ENCODE data around the gene MBIP.

The MBIP gene

DNA sequence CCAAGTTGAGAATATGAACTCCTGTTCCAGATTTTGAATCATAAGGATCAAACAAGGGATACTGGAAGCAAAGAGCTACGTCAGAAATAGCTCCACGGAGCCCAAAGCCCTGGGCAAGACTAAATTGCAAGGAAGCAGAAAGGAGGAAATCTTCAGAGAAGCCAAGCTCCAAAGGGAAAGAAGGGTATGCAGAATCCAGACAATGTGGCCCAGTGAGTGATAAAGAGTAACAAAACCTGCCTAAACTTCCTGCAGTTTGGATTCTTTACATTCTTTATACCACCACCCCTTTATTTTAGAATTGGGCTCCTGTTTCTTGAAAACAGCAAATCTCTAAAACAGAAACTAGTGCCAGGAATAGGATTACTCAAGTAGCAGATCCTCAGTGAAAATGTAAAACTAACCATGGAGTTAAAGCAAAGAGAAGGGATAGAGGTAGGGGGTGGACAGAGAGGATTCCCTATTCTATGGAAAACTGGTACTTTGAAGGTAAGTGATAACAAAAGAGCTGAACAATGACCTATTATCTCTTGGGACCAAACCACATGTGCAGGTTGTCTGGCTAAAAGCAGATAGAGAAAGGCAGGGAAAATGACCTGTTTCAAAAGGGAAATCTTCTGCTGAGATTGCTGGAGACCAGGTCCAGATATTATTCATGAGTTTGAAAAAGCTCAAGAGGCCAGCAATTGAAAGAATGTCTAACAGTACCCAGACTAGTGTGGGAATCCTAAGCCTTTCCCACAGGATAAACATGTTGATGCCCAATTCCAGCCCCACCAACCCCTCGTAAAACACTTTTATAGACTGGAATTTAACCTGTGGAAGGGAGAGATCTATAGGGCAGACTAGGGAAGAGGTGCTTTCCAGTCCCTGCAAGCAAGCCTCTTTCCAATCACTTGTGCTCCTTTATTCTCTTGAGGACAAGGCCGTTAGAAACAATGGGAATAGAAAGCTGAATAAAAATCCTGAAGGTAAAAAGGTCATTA lies 24.5 kb downstream of the MBIP start:
- TF ChIP-seq POLR2A (IDR thresholded peaks at IDR 0.05; ENCODE audit: low read length) (no peak), GATA1 (IDR thresholded peaks at IDR 0.05; ENCODE audit: low read depth, low read length) (no peak)
- DNase-seq, result no peak

- no peak for DNase-seq
- TF ChIP-seq POLR2A (IDR thresholded peaks at IDR 0.05; ENCODE audit: low read length), result no peak
Measured at GRCh38 chr14:36294543-36294942, 25.9 kb downstream of the MBIP start.

GRCh38 chr14:36293824-36294223 lies 26.6 kb downstream of the MBIP start:
- DNase-seq, result no peak
- TF ChIP-seq POLR2A (IDR thresholded peaks at IDR 0.05; ENCODE audit: low read length) (no peak), GATA1 (IDR thresholded peaks at IDR 0.05; ENCODE audit: low read depth, low read length) (no peak)

GRCh38 chr14:36289954-36290353 lies 30.5 kb downstream of the MBIP start:
- DNase-seq, result no peak
- no peak for TF ChIP-seq POLR2A (IDR thresholded peaks at IDR 0.05; ENCODE audit: low read length)
- TF ChIP-seq GATA1 (IDR thresholded peaks at IDR 0.05; ENCODE audit: low read depth, low read length), result no peak

GRCh38 chr14:36288496-36288895 lies 31.9 kb downstream of the MBIP start:
- TF ChIP-seq GATA1 (IDR thresholded peaks at IDR 0.05; ENCODE audit: low read depth, low read length) (no peak), POLR2A (IDR thresholded peaks at IDR 0.05; ENCODE audit: low read length) (no peak)
- no peak for DNase-seq

- TF ChIP-seq POLR2A (IDR thresholded peaks at IDR 0.05; ENCODE audit: low read length), result no peak
- TF ChIP-seq GATA1 (IDR thresholded peaks at IDR 0.05; ENCODE audit: low read depth, low read length), result no peak
- no peak for DNase-seq
Measured at GRCh38 chr14:36284971-36285595, 35.4 kb downstream of the MBIP start.

DNA sequence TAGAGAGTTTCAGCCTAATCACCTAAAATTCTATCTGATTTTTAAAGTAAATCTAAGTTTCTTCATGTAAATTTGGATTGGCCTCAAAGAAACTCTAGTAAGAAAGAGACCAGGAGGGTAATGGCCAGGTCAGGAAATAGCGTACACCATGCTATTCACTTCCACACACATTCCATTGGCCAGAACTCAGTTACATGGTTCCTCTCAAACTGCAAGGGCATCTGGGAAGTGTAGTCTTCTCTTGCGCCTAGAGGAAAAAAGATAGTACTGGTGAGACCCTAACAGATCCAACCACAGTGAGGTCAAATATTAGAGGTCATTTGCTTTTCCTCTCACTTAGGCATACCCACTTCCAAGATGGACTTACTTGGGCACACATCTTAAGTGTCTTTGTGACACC lies 39.1 kb downstream of the MBIP start:
- TF ChIP-seq POLR2A (IDR thresholded peaks at IDR 0.05; ENCODE audit: low read length) (no peak), GATA1 (IDR thresholded peaks at IDR 0.05; ENCODE audit: low read depth, low read length) (no peak)
- DNase-seq, result no peak

DNA sequence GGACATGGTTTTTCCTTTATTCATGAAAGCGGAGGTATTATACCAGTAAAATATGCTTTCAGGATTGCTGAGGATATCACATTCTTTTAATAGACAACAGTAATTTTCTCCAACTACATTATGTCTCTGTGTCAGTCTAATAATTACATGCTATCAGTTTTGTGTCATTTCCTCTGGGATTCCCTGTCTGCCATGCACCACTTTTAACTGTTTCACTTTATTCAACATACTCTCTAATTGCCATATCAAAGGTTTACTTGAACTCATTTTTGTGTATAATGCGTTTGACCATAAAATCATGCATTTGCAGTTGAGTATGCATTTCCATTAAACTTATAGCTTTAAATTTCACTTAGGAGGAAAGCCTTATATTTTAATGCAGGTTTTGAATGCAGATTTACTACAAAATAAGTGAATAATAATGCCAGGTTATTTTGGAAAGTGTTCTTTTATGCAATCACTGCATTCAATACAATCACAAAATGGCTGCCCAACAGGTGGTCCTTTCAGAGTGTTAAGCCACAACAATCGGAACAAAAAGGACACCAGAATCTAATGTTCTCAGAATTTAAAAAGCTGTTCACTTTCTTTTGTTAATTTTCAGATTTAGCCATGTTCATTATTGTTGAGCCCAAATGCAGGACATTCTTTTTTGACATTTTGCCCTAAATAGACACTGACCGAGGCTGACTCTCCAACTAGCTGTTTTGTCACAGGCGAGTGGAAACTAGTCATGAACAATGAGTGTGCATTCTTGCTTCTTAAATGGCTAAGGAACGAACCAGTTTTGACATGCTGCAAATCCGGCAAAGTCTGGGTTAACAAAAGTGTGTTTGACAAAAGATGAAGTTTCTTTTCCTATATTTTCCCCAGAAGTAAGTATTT lies 40.9 kb downstream of the MBIP start:
- TF ChIP-seq GATA1 (IDR thresholded peaks at IDR 0.05; ENCODE audit: low read depth, low read length) (no peak), POLR2A (IDR thresholded peaks at IDR 0.05; ENCODE audit: low read length) (no peak)
- DNase-seq, result no peak

- DNase-seq, result no peak
- no peak for TF ChIP-seq POLR2A (IDR thresholded peaks at IDR 0.05; ENCODE audit: low read length)
- no peak for TF ChIP-seq GATA1 (IDR thresholded peaks at IDR 0.05; ENCODE audit: low read depth, low read length)
Measured at GRCh38 chr14:36275741-36276140, 44.7 kb downstream of the MBIP start.

DNA sequence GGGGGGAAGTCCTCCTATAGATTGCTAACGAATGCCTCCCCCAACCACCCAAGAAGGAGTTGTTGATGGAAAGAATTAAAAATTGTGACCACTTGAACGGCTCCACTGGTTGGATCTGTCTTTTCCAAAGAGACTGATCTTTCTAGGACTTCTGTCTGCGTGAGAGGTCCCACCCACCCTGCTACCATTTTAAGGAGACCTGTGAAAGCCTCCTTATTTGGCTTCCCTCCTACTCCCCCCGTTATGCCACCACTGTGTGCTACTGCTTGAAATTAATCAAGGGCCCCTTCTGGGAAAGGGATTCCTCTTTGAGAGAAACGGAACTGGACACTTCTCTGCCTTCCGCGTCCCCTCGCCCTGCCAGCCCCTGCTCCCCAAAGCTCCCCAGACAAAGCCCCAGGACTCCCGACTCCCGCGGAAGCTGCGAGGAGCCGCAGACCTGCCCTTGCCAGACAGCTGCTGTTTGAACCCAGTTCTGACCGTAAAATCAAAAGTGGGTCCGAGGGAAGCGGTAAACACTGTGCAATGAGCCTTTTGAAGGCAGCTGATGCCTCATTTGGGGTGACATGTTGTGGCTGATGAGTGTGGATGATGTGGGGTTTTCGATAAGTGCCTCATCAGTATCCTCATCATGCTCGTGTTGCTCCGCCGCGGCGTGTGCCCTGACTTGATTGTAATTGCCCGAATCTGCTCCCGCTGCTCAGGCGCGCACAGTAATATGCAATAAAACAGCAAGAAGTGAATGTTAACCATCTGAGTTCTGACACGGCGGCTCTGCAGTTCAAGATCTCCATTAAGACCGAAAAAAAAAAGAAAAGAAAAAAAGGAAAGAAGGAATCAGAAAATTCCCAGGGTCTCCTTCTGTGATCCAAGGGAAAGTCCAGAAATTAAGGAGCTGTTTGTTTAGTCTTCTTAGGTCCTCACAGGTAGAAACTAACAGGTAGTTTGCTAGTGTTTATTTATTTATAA lies 48.2 kb downstream of the MBIP start:
- TF ChIP-seq POLR2A (IDR thresholded peaks at IDR 0.05; ENCODE audit: low read length) (no peak), GATA1 (IDR thresholded peaks at IDR 0.05; ENCODE audit: low read depth, low read length) (no peak)
- no peak for DNase-seq

GRCh38 chr14:36271222-36271621 lies 49.2 kb downstream of the MBIP start:
- TF ChIP-seq GATA1 (IDR thresholded peaks at IDR 0.05; ENCODE audit: low read depth, low read length), result no peak
- TF ChIP-seq POLR2A (IDR thresholded peaks at IDR 0.05; ENCODE audit: low read length), result no peak
- DNase-seq, result no peak

GRCh38 chr14:36270191-36270590 lies 50.2 kb downstream of the MBIP start:
- DNase-seq, result no peak
- TF ChIP-seq POLR2A (IDR thresholded peaks at IDR 0.05; ENCODE audit: low read length) (no peak), GATA1 (IDR thresholded peaks at IDR 0.05; ENCODE audit: low read depth, low read length) (no peak)

DNA sequence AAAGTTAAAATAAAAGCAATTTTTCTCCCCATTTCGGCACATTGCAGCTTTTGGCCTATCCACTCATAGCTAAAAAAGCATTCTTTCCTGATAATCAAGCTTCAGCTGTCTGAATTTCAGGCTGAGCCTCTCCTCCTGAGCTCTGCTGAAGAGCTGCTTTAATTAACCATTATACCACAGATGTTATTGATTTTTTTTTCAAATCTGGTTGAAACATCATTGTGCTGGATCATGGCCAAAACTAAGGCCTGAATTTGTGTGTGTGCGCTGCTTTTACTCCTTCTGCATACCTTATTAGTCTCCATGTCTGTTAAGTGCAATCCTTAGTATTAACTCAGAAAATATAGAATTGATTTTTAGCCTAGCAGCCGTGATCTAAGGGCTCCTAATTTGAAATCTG lies 52.3 kb downstream of the MBIP start:
- no peak for DNase-seq
- TF ChIP-seq GATA1 (IDR thresholded peaks at IDR 0.05; ENCODE audit: low read depth, low read length), result no peak
- no peak for TF ChIP-seq POLR2A (IDR thresholded peaks at IDR 0.05; ENCODE audit: low read length)

Data from erythroblast (primary cell).